ENCODE data around the gene FHIT.

DNA sequence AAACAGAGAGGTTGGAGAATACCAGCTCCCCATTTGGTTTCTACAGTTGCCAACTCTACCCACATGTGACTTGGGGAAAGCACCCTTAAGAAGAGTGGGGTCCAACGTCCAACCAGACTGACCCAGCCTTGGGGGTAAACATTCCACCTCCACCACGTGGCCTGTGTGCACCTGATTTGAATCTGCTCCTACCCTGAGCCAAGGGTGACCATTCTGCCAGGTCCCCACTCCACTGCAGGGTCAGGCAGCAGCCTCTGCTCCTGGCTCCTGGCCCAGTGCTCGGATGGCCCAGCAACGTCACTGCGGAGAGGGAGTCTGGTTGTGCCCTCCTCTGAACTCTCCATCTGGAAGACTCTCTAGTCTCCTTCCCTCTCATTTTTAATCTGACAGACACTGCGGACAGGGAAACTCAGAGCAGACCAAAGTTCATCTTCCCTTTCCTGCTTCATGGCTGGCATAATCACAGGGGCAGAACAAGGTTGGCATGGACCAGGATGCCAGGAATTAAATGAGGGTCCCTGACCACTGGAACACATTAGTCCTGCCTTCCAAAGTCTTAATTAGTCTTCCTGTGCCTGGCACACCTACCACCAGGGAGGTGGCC is 29.4 kb downstream of the FHIT start:
- TF ChIP-seq, protein P1, sequence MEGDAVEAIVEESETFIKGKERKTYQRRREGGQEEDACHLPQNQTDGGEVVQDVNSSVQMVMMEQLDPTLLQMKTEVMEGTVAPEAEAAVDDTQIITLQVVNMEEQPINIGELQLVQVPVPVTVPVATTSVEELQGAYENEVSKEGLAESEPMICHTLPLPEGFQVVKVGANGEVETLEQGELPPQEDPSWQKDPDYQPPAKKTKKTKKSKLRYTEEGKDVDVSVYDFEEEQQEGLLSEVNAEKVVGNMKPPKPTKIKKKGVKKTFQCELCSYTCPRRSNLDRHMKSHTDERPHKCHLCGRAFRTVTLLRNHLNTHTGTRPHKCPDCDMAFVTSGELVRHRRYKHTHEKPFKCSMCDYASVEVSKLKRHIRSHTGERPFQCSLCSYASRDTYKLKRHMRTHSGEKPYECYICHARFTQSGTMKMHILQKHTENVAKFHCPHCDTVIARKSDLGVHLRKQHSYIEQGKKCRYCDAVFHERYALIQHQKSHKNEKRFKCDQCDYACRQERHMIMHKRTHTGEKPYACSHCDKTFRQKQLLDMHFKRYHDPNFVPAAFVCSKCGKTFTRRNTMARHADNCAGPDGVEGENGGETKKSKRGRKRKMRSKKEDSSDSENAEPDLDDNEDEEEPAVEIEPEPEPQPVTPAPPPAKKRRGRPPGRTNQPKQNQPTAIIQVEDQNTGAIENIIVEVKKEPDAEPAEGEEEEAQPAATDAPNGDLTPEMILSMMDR (IDR thresholded peaks at IDR 0.05): no peak
- no peak for TF ChIP-seq POLR2A (IDR thresholded peaks at IDR 0.05)
- no peak for TF ChIP-seq EP300 (IDR thresholded peaks at IDR 0.05)
